ENCODE data around the gene CFL1. TPM values are rescaled to one million over a fixed set of nuclear protein-coding genes. Genes with fewer than 3 reads are reported as not detected.

The CFL1 gene
- total RNA-seq, 1 donor from 2014 or later = 589 TPM

DNA sequence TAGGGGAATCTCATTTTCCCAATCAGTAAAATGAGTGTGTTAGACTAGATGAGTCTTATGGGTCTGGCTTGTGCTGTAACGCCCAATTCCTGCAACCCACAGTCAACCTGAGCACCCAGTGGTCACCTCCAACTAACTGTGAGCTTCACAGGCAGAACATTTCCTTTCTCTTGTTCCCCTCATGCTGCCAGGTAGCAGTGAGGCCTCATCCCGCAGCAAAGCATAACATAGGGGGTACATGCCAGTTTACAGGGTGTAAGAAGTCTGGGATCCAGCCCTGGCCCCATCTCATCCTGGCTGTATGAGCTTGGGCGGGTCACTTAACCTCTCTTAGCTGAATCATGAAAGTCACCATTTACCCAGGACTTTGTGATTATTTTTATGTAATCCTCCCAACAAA lies 10.9 kb upstream of the CFL1 start:
- no peaks in the 10 kb centered on the region for H3K9me3 ChIP-seq
- intact Hi-C loops (cut with DNase I) = no loop called here
- peaks cover 32% of the 10 kb centered on the region for H3K4me1 ChIP-seq
- TF ChIP-seq POLR2AphosphoS5 (IDR thresholded peaks at IDR 0.05; ENCODE audit: insufficient read depth in 1 of 2, low read depth in 1 of 2) (no peak), POLR2A (IDR thresholded peaks at IDR 0.05) (no peak)
- TF ChIP-seq, protein P1, sequence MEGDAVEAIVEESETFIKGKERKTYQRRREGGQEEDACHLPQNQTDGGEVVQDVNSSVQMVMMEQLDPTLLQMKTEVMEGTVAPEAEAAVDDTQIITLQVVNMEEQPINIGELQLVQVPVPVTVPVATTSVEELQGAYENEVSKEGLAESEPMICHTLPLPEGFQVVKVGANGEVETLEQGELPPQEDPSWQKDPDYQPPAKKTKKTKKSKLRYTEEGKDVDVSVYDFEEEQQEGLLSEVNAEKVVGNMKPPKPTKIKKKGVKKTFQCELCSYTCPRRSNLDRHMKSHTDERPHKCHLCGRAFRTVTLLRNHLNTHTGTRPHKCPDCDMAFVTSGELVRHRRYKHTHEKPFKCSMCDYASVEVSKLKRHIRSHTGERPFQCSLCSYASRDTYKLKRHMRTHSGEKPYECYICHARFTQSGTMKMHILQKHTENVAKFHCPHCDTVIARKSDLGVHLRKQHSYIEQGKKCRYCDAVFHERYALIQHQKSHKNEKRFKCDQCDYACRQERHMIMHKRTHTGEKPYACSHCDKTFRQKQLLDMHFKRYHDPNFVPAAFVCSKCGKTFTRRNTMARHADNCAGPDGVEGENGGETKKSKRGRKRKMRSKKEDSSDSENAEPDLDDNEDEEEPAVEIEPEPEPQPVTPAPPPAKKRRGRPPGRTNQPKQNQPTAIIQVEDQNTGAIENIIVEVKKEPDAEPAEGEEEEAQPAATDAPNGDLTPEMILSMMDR (IDR thresholded peaks at IDR 0.05) = no peak
- H3K4me3 ChIP-seq = no peak overlapping the region
- no peak for DNase-seq (ENCODE audit: extremely low spot score in 2 of 2)
- no peaks in the 10 kb centered on the region for H3K27me3 ChIP-seq
- no peak overlapping the region for H3K27ac ChIP-seq
- peaks cover 0 to 40% of the 10 kb centered on the region in 2 donors for H3K36me3 ChIP-seq

DNA sequence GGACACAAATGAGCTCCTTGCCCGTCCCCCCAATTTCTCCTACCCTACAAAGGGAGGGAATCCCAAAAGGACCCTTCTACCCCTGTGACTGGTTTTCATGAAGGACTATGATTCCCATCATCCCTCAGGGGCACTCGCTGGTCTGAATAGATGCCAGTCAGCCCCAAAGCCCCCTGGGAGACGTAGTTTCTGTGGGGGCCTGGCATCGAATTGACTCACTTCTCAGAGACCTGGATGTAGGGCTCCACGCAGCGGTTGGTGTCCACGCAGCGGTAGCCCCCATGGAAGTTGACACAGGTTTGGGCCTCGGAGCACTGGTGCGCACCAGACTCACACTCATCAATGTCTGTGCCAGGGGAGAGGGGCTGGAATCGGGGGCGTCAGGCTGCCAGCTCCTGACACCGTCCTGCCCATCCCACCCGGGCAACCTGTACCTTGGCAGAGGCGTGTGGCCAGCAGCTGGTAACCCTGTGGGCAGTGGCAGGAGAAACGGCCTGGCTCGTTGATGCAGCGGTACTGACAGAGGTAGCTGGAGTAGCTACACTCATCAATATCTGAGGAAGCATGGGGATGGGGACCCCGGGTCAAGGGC lies 10.2 kb upstream of the CFL1 start:
- H3K4me1 ChIP-seq = peaks cover 28% of the 10 kb centered on the region
- no peak for DNase-seq (ENCODE audit: extremely low spot score in 2 of 2)
- TF ChIP-seq POLR2AphosphoS5 (IDR thresholded peaks at IDR 0.05; ENCODE audit: insufficient read depth in 1 of 2, low read depth in 1 of 2) (no peak), POLR2A (IDR thresholded peaks at IDR 0.05) (no peak)
- TF ChIP-seq, protein P1 (IDR thresholded peaks at IDR 0.05) = no peak
- peaks cover 0 to 45% of the 10 kb centered on the region in 2 donors for H3K36me3 ChIP-seq
- no peaks in the 10 kb centered on the region for H3K27me3 ChIP-seq
- no peak overlapping the region for H3K27ac ChIP-seq
- no peak overlapping the region for H3K4me3 ChIP-seq
- no peaks in the 10 kb centered on the region for H3K9me3 ChIP-seq
- intact Hi-C loops (cut with DNase I) = no loop called here

DNA sequence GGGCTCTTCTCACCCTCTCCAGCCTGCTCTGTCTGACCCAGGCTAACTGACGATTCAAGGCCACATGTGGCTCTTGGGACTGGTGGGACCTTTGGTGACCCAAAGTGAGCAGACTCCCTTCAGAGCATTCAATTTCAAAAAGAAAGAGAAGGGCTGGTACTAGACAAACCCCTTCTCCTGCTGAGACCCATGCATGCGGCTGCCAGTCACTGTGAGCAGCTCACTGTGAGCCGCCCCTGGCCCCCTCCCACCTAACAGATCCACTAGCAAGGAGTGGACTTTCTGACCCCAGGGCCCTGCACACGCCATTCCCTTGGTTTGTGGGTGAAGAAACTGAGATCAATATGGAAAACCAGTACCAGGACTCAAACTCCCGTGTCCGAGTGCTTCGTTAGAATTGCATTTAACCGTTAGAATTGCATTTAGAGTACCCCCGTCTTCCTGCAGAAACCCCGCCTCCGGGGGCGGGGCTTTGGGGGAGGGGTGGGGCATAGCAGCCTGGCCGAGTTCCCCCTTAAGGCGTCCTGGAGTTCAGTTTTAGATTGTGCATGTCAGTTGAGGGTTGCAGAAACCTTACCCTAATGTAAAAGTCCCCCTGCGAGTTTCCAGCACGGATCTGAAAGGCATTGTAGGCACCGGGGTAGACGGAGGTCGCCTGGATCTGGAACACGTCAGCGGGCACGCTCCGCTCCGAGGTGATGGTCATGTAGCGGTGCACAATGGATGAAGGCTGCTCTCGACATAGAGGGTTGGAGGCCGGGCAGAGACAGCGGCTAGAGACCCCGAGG lies 9.5 kb upstream of the CFL1 start:
- Histone ChIP-seq H3K9me3 (no peaks in the 10 kb centered on the region), H3K27ac (no peak overlapping the region), H3K4me1 (peaks cover 25% of the 10 kb centered on the region), H3K27me3 (no peaks in the 10 kb centered on the region), H3K36me3 (peaks cover 0 to 52% of the 10 kb centered on the region in 2 donors), H3K4me3 (no peak overlapping the region)
- no peak for DNase-seq (ENCODE audit: extremely low spot score in 2 of 2)
- intact Hi-C loops (cut with DNase I) = no loop called here
- no peak for TF ChIP-seq POLR2A (IDR thresholded peaks at IDR 0.05)
- no peak for TF ChIP-seq POLR2AphosphoS5 (IDR thresholded peaks at IDR 0.05; ENCODE audit: insufficient read depth in 1 of 2, low read depth in 1 of 2)
- TF ChIP-seq, protein P1 (IDR thresholded peaks at IDR 0.05) = no peak

DNA sequence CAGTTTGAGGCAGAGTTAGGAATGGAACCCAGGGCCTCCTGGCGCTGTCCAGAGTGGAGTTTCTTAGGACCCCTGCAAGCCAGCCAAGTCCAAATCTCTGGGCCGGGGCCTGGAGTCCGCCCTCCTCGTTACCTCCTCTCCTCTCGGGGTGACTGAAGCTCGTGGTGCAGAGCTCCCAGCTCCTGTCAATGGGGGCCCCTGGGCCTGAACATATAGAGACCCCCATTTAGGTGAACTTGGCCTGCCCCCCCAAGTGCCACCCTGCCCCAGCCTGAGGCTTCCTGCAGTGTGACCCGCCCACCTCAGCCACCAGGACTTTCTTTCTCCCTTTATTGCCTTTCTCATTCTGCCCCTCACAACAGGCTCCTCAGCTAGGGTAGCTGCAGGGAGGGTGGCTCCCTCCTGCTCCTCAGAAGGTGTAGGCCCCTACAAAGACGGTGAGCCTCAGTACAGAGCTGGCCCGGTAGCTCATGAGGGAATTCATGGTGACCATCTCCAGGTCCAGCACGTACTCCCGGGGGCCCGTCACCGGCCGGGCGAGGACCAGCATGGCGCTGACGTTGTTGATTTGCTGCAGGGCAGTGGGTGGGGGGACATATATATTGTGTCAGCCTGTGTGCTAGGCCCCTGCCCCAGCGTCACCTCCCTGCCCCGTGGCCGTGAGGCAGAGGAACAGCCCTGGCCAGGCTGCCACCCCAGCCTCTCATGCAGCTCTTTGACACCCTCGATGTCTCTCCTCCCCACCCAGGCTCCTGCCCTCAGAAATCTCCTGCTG lies 8.7 kb upstream of the CFL1 start:
- no peak for DNase-seq (ENCODE audit: extremely low spot score in 2 of 2)
- no peaks in the 10 kb centered on the region for H3K9me3 ChIP-seq
- H3K27ac ChIP-seq = no peak overlapping the region
- peaks cover 26% of the 10 kb centered on the region for H3K4me1 ChIP-seq
- TF ChIP-seq POLR2AphosphoS5 (IDR thresholded peaks at IDR 0.05; ENCODE audit: insufficient read depth in 1 of 2, low read depth in 1 of 2) (no peak), POLR2A (IDR thresholded peaks at IDR 0.05) (no peak)
- TF ChIP-seq, protein P1 (IDR thresholded peaks at IDR 0.05) = no peak
- H3K4me3 ChIP-seq = no peak overlapping the region
- H3K27me3 ChIP-seq = no peaks in the 10 kb centered on the region
- intact Hi-C loops (cut with DNase I) = no loop called here
- H3K36me3 ChIP-seq = peaks cover 0 to 59% of the 10 kb centered on the region in 2 donors

Measured in vagina (tissue), 2 donors.